ENCODE data around the gene MCC.

MCC gene

GRCh38 chr5:113204525-113205161 is 283.6 kb downstream of the MCC start:
- H3K4me3 ChIP-seq (ENCODE audit: low read length): no peak overlapping the region
- peak; percentile 78 for DNase-seq (ENCODE audit: low read depth)
- no peak for TF ChIP-seq CTCF (conservative IDR thresholded peaks at IDR 0.05; ENCODE audit: low read length)

GRCh38 chr5:113203916-113204315 is 284.3 kb downstream of the MCC start:
- no peak for DNase-seq (ENCODE audit: low read depth)
- no peak for TF ChIP-seq CTCF (conservative IDR thresholded peaks at IDR 0.05; ENCODE audit: low read length)
- H3K4me3 ChIP-seq (ENCODE audit: low read length): no peak overlapping the region

DNA sequence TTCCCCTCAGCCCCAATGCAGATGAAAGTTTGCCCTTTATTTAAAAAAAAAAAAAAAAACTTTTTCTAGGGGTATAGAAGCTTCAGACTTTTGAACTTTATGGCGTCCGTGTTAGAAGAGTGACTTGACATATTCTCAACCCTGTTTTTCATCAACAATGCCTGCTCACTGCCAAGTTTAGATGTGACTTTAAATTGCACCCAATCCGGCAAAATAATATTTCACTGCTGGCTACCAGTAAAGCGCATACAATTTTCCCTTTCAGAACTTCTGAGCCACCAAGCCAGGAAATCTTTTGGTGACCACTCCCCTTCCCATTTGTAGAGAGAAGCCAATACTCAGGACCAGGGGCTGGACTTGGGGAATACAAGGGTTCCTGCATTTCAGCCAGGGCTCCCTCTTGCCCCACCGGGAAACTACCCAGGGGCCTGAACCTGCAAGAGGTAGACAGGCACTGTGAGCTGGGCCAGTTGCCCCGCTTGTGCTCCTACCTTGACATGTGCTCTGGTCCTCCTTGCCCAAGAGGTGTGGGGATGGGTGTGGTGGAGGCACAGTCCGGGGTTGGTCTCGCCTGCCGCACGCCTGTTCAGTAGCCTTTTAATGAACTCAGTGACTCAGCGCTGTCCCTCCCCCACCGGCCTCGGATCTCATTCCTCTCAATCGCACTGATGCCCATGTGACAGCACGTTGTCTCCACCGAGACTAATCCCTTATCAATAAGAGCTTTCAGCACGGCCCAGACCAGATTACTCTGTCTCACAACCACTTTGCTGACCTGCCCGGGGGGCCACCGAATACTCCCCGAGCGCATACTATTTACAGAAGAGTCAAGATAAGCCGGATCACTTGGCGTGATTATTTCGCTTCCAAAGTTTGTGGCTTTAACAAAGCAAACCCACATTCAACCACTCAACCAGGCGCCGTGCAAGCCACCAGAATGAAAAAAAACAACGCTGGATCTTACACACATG is 285.2 kb downstream of the MCC start:
- TF ChIP-seq CTCF (conservative IDR thresholded peaks at IDR 0.05; ENCODE audit: low read length): no peak
- DNase-seq (ENCODE audit: low read depth): no peak
- H3K4me3 ChIP-seq (ENCODE audit: low read length): no peak overlapping the region

DNA sequence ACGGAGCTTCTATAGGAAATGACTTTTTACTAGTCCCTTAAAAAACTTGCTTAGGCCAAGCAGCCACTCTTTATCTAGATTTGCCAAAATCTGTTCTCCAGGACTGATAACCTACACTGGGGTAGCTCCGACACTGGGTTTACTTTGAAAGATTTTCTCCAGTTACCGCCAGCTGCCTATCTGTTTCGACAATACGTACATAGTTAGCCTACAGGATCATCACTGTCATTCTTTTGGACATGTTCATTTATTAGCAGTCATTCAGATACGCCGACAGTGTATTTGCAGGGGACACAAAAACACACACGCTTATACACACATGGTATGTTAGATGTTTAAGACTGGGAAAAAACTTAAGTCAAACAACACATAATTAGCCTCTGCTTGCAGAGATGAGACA is 286.0 kb downstream of the MCC start:
- H3K4me3 ChIP-seq (ENCODE audit: low read length): no peak overlapping the region

GRCh38 chr5:113201715-113202114 is 286.5 kb downstream of the MCC start:
- no peak overlapping the region for H3K4me3 ChIP-seq (ENCODE audit: low read length)
- DNase-seq (ENCODE audit: low read depth): peak; percentile 11
- TF ChIP-seq CTCF (conservative IDR thresholded peaks at IDR 0.05; ENCODE audit: low read length): no peak

More for the DNA sequence above, 286.0 kb downstream of the MCC start:
- TF ChIP-seq CTCF (conservative IDR thresholded peaks at IDR 0.05; ENCODE audit: low read length): no peak
- DNase-seq (ENCODE audit: low read depth): no peak

GRCh38 chr5:113199122-113199905 is 288.9 kb downstream of the MCC start:
- no peak for TF ChIP-seq CTCF (conservative IDR thresholded peaks at IDR 0.05; ENCODE audit: low read length)
- no peak overlapping the region for H3K4me3 ChIP-seq (ENCODE audit: low read length)
- peak; percentile 62 for DNase-seq (ENCODE audit: low read depth)

Data from AG10803 (cell line).